Calu3 (cell line): Measurements from ENCODE around the gene FERMT1. TPM values are rescaled to one million over a fixed set of nuclear protein-coding genes. Genes with fewer than 3 reads are reported as not detected.
A peak's percentile ranks its signal among the peaks of the same experiment; 100 is the strongest.

Source experiments
- BruUV-seq: library from RNA; stranded (reverse); fragments of 400-500 nt; replicated peaks from 2 replicates; lab custom pipeline; 2021; lab: Mats Ljungman, UMichigan
- CTCF ChIA-PET: fragments of 300-600 bp; sonication (Branson Sonifier 250); formaldehyde crosslinking; loops from one replicate; lab custom pipeline; 2022; ENCODE audit warnings: antibody characterized with exemption; lab: Charles Lee
- DNase-seq: peaks from one replicate; pipeline ENCODE4 v3.0.0; 2022
- H3K27ac Mint-ChIP-seq: one replicate; pipeline ENCODE4 v1.8.0; 2022; ENCODE audit warnings: mixed read lengths; ENCODE audit not compliant: unreplicated experiment
- H3K27me3 Mint-ChIP-seq: one replicate; pipeline ENCODE4 v1.8.0; 2022; ENCODE audit warnings: mixed read lengths; ENCODE audit not compliant: unreplicated experiment
- H3K36me3 Mint-ChIP-seq: one replicate; pipeline ENCODE4 v1.8.0; 2022; ENCODE audit warnings: mild to moderate bottlenecking, moderate library complexity, mixed read lengths; ENCODE audit not compliant: insufficient read depth, unreplicated experiment
- H3K4me1 Mint-ChIP-seq: one replicate; pipeline ENCODE4 v1.8.0; 2022; ENCODE audit warnings: mild to moderate bottlenecking, low read depth, mixed read lengths; ENCODE audit not compliant: unreplicated experiment
- H3K4me3 Mint-ChIP-seq: one replicate; pipeline ENCODE4 v1.8.0; 2022; ENCODE audit warnings: mild to moderate bottlenecking, low read depth, moderate library complexity, mixed read lengths; ENCODE audit not compliant: unreplicated experiment
- H3K9me3 Mint-ChIP-seq: one replicate; pipeline ENCODE4 v1.8.0; 2022; ENCODE audit warnings: low read depth, mixed read lengths; ENCODE audit not compliant: unreplicated experiment
- intact Hi-C: fragments of 100-400 bp; cut with micrococcal nuclease; formaldehyde crosslinking; loops from one replicate; pipeline ENCODE4 v1.10.0; 2022; ENCODE audit not compliant: unreplicated experiment
- total RNA-seq: library from RNA; stranded (reverse); gene quantifications from 2 replicates; pipeline ENCODE4 v1.2.3, GENCODE V29; 2022
- TF ChIP-seq, protein P1 (sequence below): fragments of 200-600 bp; IDR thresholded peaks from one replicate; pipeline ENCODE4 v1.8.0; 2022; ENCODE audit warnings: antibody characterized with exemption; ENCODE audit not compliant: unreplicated experiment

Gene FERMT1
- total RNA-seq, 1 experiment from 2014 or later: 23.5 TPM

DNA sequence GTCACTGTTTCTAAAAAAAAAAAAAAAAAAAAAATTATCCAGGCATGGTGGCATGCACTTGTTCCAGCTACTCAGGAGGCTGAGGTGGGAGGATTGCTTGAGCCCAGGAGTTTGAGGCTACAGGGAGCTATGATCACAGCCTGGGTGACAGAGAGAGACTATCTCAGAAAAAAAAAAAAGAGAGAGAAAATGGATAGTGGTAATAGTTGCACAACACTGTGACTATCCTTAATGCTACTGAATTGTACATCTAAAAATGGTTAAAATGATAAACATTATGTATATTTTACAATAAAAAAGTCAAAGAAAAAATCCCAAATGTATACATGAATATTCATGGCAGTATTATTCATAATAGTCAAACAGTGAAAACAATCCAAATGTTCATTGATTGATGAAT is 23.0 kb downstream of the FERMT1 start:
- Mint-ChIP-seq H3K9me3 (no peaks in the 10 kb centered on the region), H3K36me3 (peaks cover 6% of the 10 kb centered on the region), H3K27me3 (no peaks in the 10 kb centered on the region), H3K4me1 (no peaks in the 10 kb centered on the region), H3K27ac (no peak overlapping the region), H3K4me3 (no peak overlapping the region)
- TF ChIP-seq, protein P1, sequence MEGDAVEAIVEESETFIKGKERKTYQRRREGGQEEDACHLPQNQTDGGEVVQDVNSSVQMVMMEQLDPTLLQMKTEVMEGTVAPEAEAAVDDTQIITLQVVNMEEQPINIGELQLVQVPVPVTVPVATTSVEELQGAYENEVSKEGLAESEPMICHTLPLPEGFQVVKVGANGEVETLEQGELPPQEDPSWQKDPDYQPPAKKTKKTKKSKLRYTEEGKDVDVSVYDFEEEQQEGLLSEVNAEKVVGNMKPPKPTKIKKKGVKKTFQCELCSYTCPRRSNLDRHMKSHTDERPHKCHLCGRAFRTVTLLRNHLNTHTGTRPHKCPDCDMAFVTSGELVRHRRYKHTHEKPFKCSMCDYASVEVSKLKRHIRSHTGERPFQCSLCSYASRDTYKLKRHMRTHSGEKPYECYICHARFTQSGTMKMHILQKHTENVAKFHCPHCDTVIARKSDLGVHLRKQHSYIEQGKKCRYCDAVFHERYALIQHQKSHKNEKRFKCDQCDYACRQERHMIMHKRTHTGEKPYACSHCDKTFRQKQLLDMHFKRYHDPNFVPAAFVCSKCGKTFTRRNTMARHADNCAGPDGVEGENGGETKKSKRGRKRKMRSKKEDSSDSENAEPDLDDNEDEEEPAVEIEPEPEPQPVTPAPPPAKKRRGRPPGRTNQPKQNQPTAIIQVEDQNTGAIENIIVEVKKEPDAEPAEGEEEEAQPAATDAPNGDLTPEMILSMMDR: no peak
- intact Hi-C loops: no loop called here
- no TSS peak for BruUV-seq
- DNase-seq: no peak
- CTCF ChIA-PET: no interaction called here

DNA sequence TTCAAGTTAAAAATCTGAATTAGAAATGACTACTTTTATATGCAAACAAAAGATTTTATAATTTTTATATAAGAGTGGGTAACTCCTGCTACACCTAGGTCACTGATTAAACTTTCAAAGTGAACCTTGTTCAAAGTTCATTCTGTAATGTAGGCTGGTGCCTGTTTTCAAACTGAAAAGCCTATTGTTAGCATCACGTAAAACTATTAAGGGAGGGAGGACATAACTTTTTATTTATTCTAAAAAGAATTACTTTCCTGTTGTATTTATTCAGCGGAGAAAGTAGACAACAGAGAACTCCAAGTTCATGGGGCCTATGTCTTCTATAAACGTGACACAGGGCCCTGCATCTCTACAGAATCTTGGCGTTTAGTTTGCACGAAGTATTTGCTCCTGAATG is 27.4 kb downstream of the FERMT1 start:
- Mint-ChIP-seq H3K27me3 (no peaks in the 10 kb centered on the region), H3K4me3 (no peak overlapping the region), H3K4me1 (no peaks in the 10 kb centered on the region), H3K9me3 (no peaks in the 10 kb centered on the region), H3K36me3 (peaks cover 13% of the 10 kb centered on the region), H3K27ac (no peak overlapping the region)
- CTCF ChIA-PET: no interaction called here
- TF ChIP-seq, protein P1: no peak
- DNase-seq: no peak
- intact Hi-C loops: no loop called here
- no TSS peak for BruUV-seq

DNA sequence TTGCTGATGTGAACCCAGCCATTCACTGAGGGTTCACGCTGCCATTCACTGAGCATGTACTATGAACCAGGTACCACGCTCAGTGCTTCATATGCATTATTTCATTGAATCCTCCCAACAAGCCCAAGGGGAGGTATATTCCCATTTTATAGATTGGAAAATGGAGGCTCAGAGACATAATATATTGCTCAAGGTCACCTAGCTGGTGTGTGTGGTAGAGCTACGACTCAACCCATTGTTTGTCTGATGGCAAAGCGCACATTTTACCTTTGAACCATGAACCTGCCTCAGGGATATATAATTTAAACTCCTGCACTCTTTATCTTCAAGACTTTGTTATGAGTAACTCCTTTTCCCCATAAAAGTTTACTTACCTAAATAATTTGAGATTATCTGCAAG is 28.3 kb downstream of the FERMT1 start:
- no peak overlapping the region for H3K4me3 Mint-ChIP-seq
- no peaks in the 10 kb centered on the region for H3K4me1 Mint-ChIP-seq
- no peaks in the 10 kb centered on the region for H3K27me3 Mint-ChIP-seq
- TF ChIP-seq, protein P1: no peak
- no TSS peak for BruUV-seq
- H3K27ac Mint-ChIP-seq: no peak overlapping the region
- peaks cover 21% of the 10 kb centered on the region for H3K36me3 Mint-ChIP-seq
- intact Hi-C loops: no loop called here
- CTCF ChIA-PET: no interaction called here
- no peak for DNase-seq
- no peaks in the 10 kb centered on the region for H3K9me3 Mint-ChIP-seq

DNA sequence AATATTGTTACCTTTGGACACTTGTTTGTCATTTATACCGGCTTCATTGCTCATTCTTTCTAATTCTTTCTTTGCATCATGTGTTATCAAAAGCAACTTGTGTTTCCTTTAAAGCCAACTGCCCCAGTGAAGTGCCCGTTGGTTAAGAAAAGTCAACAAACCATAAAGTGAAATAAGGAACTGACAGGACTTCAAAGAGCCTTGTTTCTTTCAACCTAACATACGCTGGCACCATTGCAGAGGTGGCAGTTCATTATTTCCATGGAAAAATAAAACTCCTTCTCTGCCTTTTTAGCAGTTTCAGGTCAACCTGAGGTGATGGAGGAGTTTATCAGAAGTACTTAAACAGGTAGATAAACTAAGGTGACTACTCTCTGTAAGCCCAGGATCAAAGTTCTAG is 28.8 kb downstream of the FERMT1 start:
- Mint-ChIP-seq H3K9me3 (no peaks in the 10 kb centered on the region), H3K27ac (no peak overlapping the region), H3K27me3 (no peaks in the 10 kb centered on the region), H3K36me3 (peaks cover 25% of the 10 kb centered on the region), H3K4me3 (no peak overlapping the region), H3K4me1 (no peaks in the 10 kb centered on the region)
- DNase-seq: no peak
- intact Hi-C loops: no loop called here
- CTCF ChIA-PET: no interaction called here
- TSS peak; percentile 11 for BruUV-seq
- TF ChIP-seq, protein P1: no peak
